NCI-H1048 (cell line): Measurements from ENCODE around the gene ANK3.

Experiments
- DNase-seq: peaks from one replicate; lab custom pipeline; 2025; lab: John Stamatoyannopoulos, UW

ANK3 gene

GRCh38 chr10:60222047-60222446 lies 167.6 kb downstream of the ANK3 start:
- DNase-seq, result no peak

GRCh38 chr10:60212195-60212594 lies 177.5 kb downstream of the ANK3 start:
- DNase-seq, result no peak

GRCh38 chr10:60209874-60210570 lies 179.7 kb downstream of the ANK3 start:
- DNase-seq, result no peak

GRCh38 chr10:60208676-60209269 lies 180.9 kb downstream of the ANK3 start:
- DNase-seq, result no peak

- no peak for DNase-seq
These were observed 181.8 kb downstream of the ANK3 start for GRCh38 chr10:60207894-60208293.

GRCh38 chr10:60206735-60207134 lies 182.9 kb downstream of the ANK3 start:
- DNase-seq, result no peak

- no peak for DNase-seq
These were observed 183.9 kb downstream of the ANK3 start for GRCh38 chr10:60205741-60206140.

GRCh38 chr10:60203993-60204618 lies 185.6 kb downstream of the ANK3 start:
- DNase-seq, result no peak

- DNase-seq, result no peak
These were observed 189.0 kb downstream of the ANK3 start for GRCh38 chr10:60200682-60201053.

GRCh38 chr10:60200012-60200681 lies 189.5 kb downstream of the ANK3 start:
- no peak for DNase-seq

GRCh38 chr10:60197206-60197605 lies 192.5 kb downstream of the ANK3 start:
- no peak for DNase-seq

- no peak for DNase-seq
These were observed 195.3 kb downstream of the ANK3 start for GRCh38 chr10:60194421-60194820.

GRCh38 chr10:60192946-60193345 lies 196.7 kb downstream of the ANK3 start:
- peak; percentile 42 for DNase-seq

GRCh38 chr10:60189861-60190475 lies 199.7 kb downstream of the ANK3 start:
- no peak for DNase-seq

GRCh38 chr10:60188548-60188947 lies 201.1 kb downstream of the ANK3 start:
- no peak for DNase-seq

GRCh38 chr10:60187691-60188090 lies 202.0 kb downstream of the ANK3 start:
- DNase-seq, result no peak

GRCh38 chr10:60186315-60187071 lies 203.2 kb downstream of the ANK3 start:
- DNase-seq, result no peak

- no peak for DNase-seq
These were observed 204.3 kb downstream of the ANK3 start for GRCh38 chr10:60185421-60185820.

GRCh38 chr10:60182691-60183090 lies 207.0 kb downstream of the ANK3 start:
- DNase-seq, result no peak

GRCh38 chr10:60176925-60177324 lies 212.8 kb downstream of the ANK3 start:
- DNase-seq, result no peak

- DNase-seq, result no peak
These were observed 214.2 kb downstream of the ANK3 start for GRCh38 chr10:60175441-60175971.
